Body of pancreas (tissue), 4 donors: ENCODE data around the gene PEF1.

Experiments
- CTCF ChIP-seq, 7 experiments: fragments of 450-650 bp in 4 of 7; fragments of 200-600 bp in 3 of 7; sonication (generic) in 3 of 7; IDR thresholded peaks; one replicate each; pipeline ENCODE4 v1.5.1; 2016 to 2019; ENCODE audit warnings: antibody characterized with exemption in 7 of 7
- POLR2A ChIP-seq, 3 donors: fragments of 450-650 bp; IDR thresholded peaks; one replicate each; pipeline ENCODE4 v1.6.1; 2016; ENCODE audit warnings: antibody characterized with exemption in 3 of 3, mild to moderate bottlenecking in 2 of 3

GRCh38 chr1:31690921-31691320, 46.2 kb upstream of the PEF1 start:
- TF ChIP-seq CTCF (IDR thresholded peaks at IDR 0.05) (no peak), POLR2A (IDR thresholded peaks at IDR 0.05) (no peak)
